ENCODE data around the gene REELD1.

Gene REELD1

GRCh38 chr4:146229406-146229805 lies 15.1 kb downstream of the REELD1 start:
- DNase-seq: no peak

GRCh38 chr4:146232131-146232722 lies 17.9 kb downstream of the REELD1 start:
- DNase-seq: no peak

GRCh38 chr4:146235654-146236177 lies 21.4 kb downstream of the REELD1 start:
- DNase-seq: no peak

GRCh38 chr4:146236216-146236615 lies 21.9 kb downstream of the REELD1 start:
- DNase-seq: no peak

GRCh38 chr4:146237092-146237491 lies 22.8 kb downstream of the REELD1 start:
- no peak for DNase-seq

- DNase-seq: no peak
Observed at GRCh38 chr4:146238107-146238506, 23.8 kb downstream of the REELD1 start.

GRCh38 chr4:146243141-146243882 lies 29.0 kb downstream of the REELD1 start:
- DNase-seq: no peak

GRCh38 chr4:146243883-146244277 lies 29.5 kb downstream of the REELD1 start:
- no peak for DNase-seq

GRCh38 chr4:146244496-146244895 lies 30.2 kb downstream of the REELD1 start:
- no peak for DNase-seq

GRCh38 chr4:146245246-146245645 lies 30.9 kb downstream of the REELD1 start:
- DNase-seq: no peak

- no peak for DNase-seq
Observed at GRCh38 chr4:146245850-146246249, 31.5 kb downstream of the REELD1 start.

GRCh38 chr4:146246381-146246780 lies 32.0 kb downstream of the REELD1 start:
- DNase-seq: no peak

- no peak for DNase-seq
Observed at GRCh38 chr4:146247356-146247755, 33.0 kb downstream of the REELD1 start.

- DNase-seq: no peak
Observed at GRCh38 chr4:146252969-146253611, 38.8 kb downstream of the REELD1 start.

- no peak for DNase-seq
Observed at GRCh38 chr4:146255463-146255862, 41.1 kb downstream of the REELD1 start.

- no peak for DNase-seq
Observed at GRCh38 chr4:146255874-146256273, 41.5 kb downstream of the REELD1 start.

GRCh38 chr4:146256328-146256727 lies 42.0 kb downstream of the REELD1 start:
- no peak for DNase-seq

- DNase-seq: no peak
Observed at GRCh38 chr4:146257511-146257910, 43.2 kb downstream of the REELD1 start.

- DNase-seq: no peak
Observed at GRCh38 chr4:146260521-146260920, 46.2 kb downstream of the REELD1 start.

- no peak for DNase-seq
Observed at GRCh38 chr4:146261041-146261440, 46.7 kb downstream of the REELD1 start.

GRCh38 chr4:146263793-146264192 lies 49.5 kb downstream of the REELD1 start:
- DNase-seq: no peak

- no peak for DNase-seq
Observed at GRCh38 chr4:146265950-146266490, 51.7 kb downstream of the REELD1 start.

GRCh38 chr4:146267826-146268225 lies 53.5 kb downstream of the REELD1 start:
- DNase-seq: no peak

GRCh38 chr4:146269228-146269653 lies 54.9 kb downstream of the REELD1 start:
- no peak for DNase-seq
